B cell (primary cell): ENCODE results near the gene THSD7B. TPM values are rescaled to one million over a fixed set of nuclear protein-coding genes. Genes with fewer than 3 reads are reported as not detected.

Source experiments
- ATAC-seq: fragments of 200-7000 bp; cut with Tn5 transposase; one replicate; pipeline ENCODE4 v1.10.0; 2021; ENCODE audit warnings: low read depth, mild to moderate bottlenecking, moderate number of reproducible peaks, moderate library complexity
- CTCF ChIA-PET: fragments of 350-600 bp; sonication (Branson Sonifier 250); formaldehyde crosslinking; loops from one replicate; lab custom pipeline; 2021; ENCODE audit warnings: antibody characterized with exemption, inconsistent platforms; lab: Charles Lee
- POLR2A ChIA-PET: fragments of 350-600 bp; sonication (Branson Sonifier 250); formaldehyde crosslinking; loops from one replicate; lab custom pipeline; 2021; ENCODE audit warnings: antibody characterized with exemption; lab: Charles Lee
- DNase-seq: peaks from one replicate; pipeline ENCODE4 v3.0.0; 2013
- H2AFZ ChIP-seq: 2 replicates; pipeline ENCODE4 v1.6.1; 2012; ENCODE audit warnings: mild to moderate bottlenecking, low read depth, low read length; ENCODE audit not compliant: insufficient read depth, poor library complexity, severe bottlenecking
- H3K27ac ChIP-seq, 2 donors: 1 replicate in 1 of 2; 2 replicates in 1 of 2; pipeline ENCODE4 v1.5.1; 2012 to 2013; ENCODE audit warnings: low read length in 2 of 2, mild to moderate bottlenecking in 2 of 2, moderate library complexity in 1 of 2
- H3K27me3 ChIP-seq, 4 experiments: fragments of 200-600 bp in 1 of 4; sonication (generic) in 1 of 4; replicated peaks in 1 of 4; 1 replicate in 2 of 4; 2 replicates in 2 of 4; pipeline versions ENCODE4 v1.6.1 to v1.7.0; 2013 to 2016; ENCODE audit warnings: low read length in 3 of 4, mild to moderate bottlenecking in 2 of 4, mixed read lengths in 1 of 4, moderate library complexity in 1 of 4; ENCODE audit not compliant: insufficient read depth in 4 of 4, control insufficient read depth in 3 of 4; ENCODE audit errors: control extremely low read depth in 1 of 4
- H3K36me3 ChIP-seq, 2 experiments: replicated peaks in 1 of 2; 1 replicate in 1 of 2; 2 replicates in 1 of 2; pipeline versions ENCODE4 v1.6.1 to v1.7.1; 2013; ENCODE audit warnings: low read length in 1 of 2; ENCODE audit not compliant: insufficient read depth in 2 of 2, control insufficient read depth in 1 of 2; ENCODE audit errors: control extremely low read depth in 1 of 2, extremely low read depth in 1 of 2
- H3K4me1 ChIP-seq, 2 donors: fragments of 200-600 bp in 1 of 2; sonication (generic) in 1 of 2; 1 replicate in 1 of 2; 2 replicates in 1 of 2; pipeline versions ENCODE4 v1.5.1 to v1.6.1; 2013 to 2017; ENCODE audit warnings: low read length in 2 of 2; ENCODE audit not compliant: control insufficient read depth in 2 of 2, insufficient read depth in 2 of 2
- H3K4me2 ChIP-seq: replicated peaks from 2 replicates; pipeline ENCODE3; 2012; ENCODE audit warnings: mild to moderate bottlenecking, low read depth, low read length; ENCODE audit not compliant: poor library complexity, severe bottlenecking
- H3K4me3 ChIP-seq, 5 experiments: fragments of 200-600 bp in 1 of 5; sonication (generic) in 1 of 5; 1 replicate in 3 of 5; 2 replicates in 2 of 5; pipeline versions ENCODE4 v1.5.1 to v1.7.0; 2011 to 2016; ENCODE audit warnings: low read length in 4 of 5, mild to moderate bottlenecking in 4 of 5, low read depth in 2 of 5, control low read depth in 1 of 5, moderate library complexity in 1 of 5; ENCODE audit not compliant: insufficient read depth in 1 of 5; ENCODE audit errors: control extremely low read depth in 1 of 5, extremely low read depth in 1 of 5
- H3K79me2 ChIP-seq: fragments of 200-600 bp; sonication (generic); one replicate; pipeline ENCODE4 v1.6.0; 2016; ENCODE audit warnings: low read length; ENCODE audit not compliant: control insufficient read depth, insufficient read depth
- H3K9ac ChIP-seq: fragments of 200-600 bp; sonication (generic); 2 replicates; pipeline ENCODE4 v1.6.1; 2017; ENCODE audit warnings: mild to moderate bottlenecking, low read length, moderate library complexity
- H3K9me3 ChIP-seq, 3 donors: one replicate each; pipeline versions ENCODE4 v1.6.1 to v1.7.1; 2013; ENCODE audit warnings: low read length in 2 of 3; ENCODE audit not compliant: control insufficient read depth in 2 of 3, insufficient read depth in 1 of 3; ENCODE audit errors: control extremely low read depth in 1 of 3
- H4K20me1 ChIP-seq: 2 replicates; pipeline ENCODE4 v1.6.0; 2012; ENCODE audit warnings: mild to moderate bottlenecking, low read length; ENCODE audit not compliant: insufficient read depth, control insufficient read depth, poor library complexity, severe bottlenecking
- H3K27ac Mint-ChIP-seq: one replicate; pipeline ENCODE4 v1.8.0; 2021; ENCODE audit warnings: mixed read lengths
- H3K27me3 Mint-ChIP-seq: one replicate; pipeline ENCODE4 v1.8.0; 2021; ENCODE audit warnings: mixed read lengths
- H3K4me1 Mint-ChIP-seq: one replicate; pipeline ENCODE4 v1.8.0; 2021; ENCODE audit warnings: mixed read lengths
- H3K4me3 Mint-ChIP-seq: one replicate; pipeline ENCODE4 v1.8.0; 2021; ENCODE audit warnings: mixed read lengths
- H3K9me3 Mint-ChIP-seq: one replicate; pipeline ENCODE4 v1.8.0; 2022; ENCODE audit warnings: mixed read lengths; ENCODE audit not compliant: insufficient read depth
- EZH2 ChIP-seq: IDR thresholded peaks from 2 replicates; pipeline ENCODE4 v1.6.1; 2012; ENCODE audit warnings: borderline replicate concordance, low read depth, mild to moderate bottlenecking, moderate library complexity, low read length; ENCODE audit not compliant: insufficient read depth, poor library complexity, severe bottlenecking
- WGBS: methylation state at CpG from one replicate; pipeline ENCODE4 v1.1.5; 2013; ENCODE audit warnings: missing lambda C conversion rate; ENCODE audit not compliant: insufficient coverage; 5-methylcytosine and 5-hydroxymethylcytosine counted together
- intact Hi-C: fragments of 100-400 bp; cut with micrococcal nuclease; formaldehyde crosslinking; loops from one replicate; pipeline ENCODE4 v1.10.0; 2022
- polyA plus RNA-seq: library from polyadenylated mRNA; depleted of rRNA; stranded (reverse); fragments of >200 nt; gene quantifications from 2 replicates; pipeline ENCODE4 v1.2.3, GENCODE V29; 2012
- total RNA-seq, 2 donors: library from RNA; stranded (reverse); fragments of 120-200 nt in 1 of 2; gene quantifications; 1 replicate in 1 of 2; 2 replicates in 1 of 2; pipeline versions ENCODE4 v1.2.3 to v1.2.4, GENCODE V29; 2013 to 2022
- TF ChIP-seq, protein P1 (sequence below): fragments of 200-600 bp; IDR thresholded peaks from one replicate; pipeline ENCODE4 v1.8.0; 2022; ENCODE audit warnings: antibody characterized with exemption, mild to moderate bottlenecking

Gene THSD7B
- total and polyA plus RNA-seq, 2 donors (not counting 1 experiment from before 2014, with no cell fraction given), result 0.76 TPM; not detected in 1

- TF ChIP-seq, protein P1, sequence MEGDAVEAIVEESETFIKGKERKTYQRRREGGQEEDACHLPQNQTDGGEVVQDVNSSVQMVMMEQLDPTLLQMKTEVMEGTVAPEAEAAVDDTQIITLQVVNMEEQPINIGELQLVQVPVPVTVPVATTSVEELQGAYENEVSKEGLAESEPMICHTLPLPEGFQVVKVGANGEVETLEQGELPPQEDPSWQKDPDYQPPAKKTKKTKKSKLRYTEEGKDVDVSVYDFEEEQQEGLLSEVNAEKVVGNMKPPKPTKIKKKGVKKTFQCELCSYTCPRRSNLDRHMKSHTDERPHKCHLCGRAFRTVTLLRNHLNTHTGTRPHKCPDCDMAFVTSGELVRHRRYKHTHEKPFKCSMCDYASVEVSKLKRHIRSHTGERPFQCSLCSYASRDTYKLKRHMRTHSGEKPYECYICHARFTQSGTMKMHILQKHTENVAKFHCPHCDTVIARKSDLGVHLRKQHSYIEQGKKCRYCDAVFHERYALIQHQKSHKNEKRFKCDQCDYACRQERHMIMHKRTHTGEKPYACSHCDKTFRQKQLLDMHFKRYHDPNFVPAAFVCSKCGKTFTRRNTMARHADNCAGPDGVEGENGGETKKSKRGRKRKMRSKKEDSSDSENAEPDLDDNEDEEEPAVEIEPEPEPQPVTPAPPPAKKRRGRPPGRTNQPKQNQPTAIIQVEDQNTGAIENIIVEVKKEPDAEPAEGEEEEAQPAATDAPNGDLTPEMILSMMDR, result no peak
- TF ChIP-seq EZH2, result no peak
- H3K4me3 ChIP-seq, result no peak overlapping the region
- WGBS, result 75% methylated on average over 1 of the region's 3 CpGs
- DNase-seq, result no peak
- peaks cover 0 to 8% (median 0%) of the 10 kb centered on the region in 3 donors for H3K9me3 ChIP-seq
- intact Hi-C loops, result no loop called here
- no peaks in the 10 kb centered on the region for H3K36me3 ChIP-seq
- Mint-ChIP-seq H3K27me3 (no peaks in the 10 kb centered on the region), H3K9me3 (peaks cover 2% of the 10 kb centered on the region), H3K27ac (no peak overlapping the region), H3K4me1 (no peaks in the 10 kb centered on the region), H3K4me3 (no peak overlapping the region)
- ATAC-seq, result no peak
- H2AFZ ChIP-seq, result no peak overlapping the region
- H3K27ac ChIP-seq, result no peak overlapping the region
- H4K20me1 ChIP-seq, result no peaks in the 10 kb centered on the region
- H3K4me1 ChIP-seq, result no peaks in the 10 kb centered on the region
- H3K9ac ChIP-seq, result no peak overlapping the region
- no peak overlapping the region for H3K4me2 ChIP-seq
- ChIA-PET POLR2A (no interaction called here), CTCF (no interaction called here)
- H3K27me3 ChIP-seq, result no peaks in the 10 kb centered on the region
- H3K79me2 ChIP-seq, result no peaks in the 10 kb centered on the region
These were observed 537.6 kb downstream of the THSD7B start for GRCh38 chr2:137302957-137303356.

DNA sequence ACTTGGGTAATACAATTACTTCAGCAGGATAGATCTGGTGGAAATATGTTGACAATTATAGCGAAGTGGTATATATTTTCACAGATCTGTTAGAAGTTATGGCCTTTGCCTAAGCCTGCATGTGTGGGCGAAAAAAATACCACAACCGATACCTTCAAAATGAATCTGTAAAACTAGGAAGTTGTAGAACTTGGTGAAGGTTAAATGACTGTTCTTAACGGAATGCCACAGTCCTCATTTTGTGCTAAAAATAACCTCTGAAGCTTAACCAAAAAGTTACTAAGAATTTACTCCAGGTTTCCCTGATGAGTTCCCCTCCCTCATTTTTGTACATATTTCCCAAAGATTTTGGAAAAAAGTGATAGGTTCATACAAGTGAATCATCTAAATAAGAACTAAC is 550.7 kb downstream of the THSD7B start:
- ChIA-PET POLR2A (no interaction called here), CTCF (no interaction called here)
- Mint-ChIP-seq H3K27ac (no peak overlapping the region), H3K9me3 (peaks cover 2% of the 10 kb centered on the region), H3K4me3 (no peak overlapping the region), H3K4me1 (no peaks in the 10 kb centered on the region), H3K27me3 (no peaks in the 10 kb centered on the region)
- no CpG with 5 or more reads among the region's 4 CpGs for WGBS
- H3K4me1 ChIP-seq, result no peaks in the 10 kb centered on the region
- H4K20me1 ChIP-seq, result no peaks in the 10 kb centered on the region
- no peaks in the 10 kb centered on the region for H3K27me3 ChIP-seq
- no peak overlapping the region for H3K9ac ChIP-seq
- no peak for DNase-seq
- no peak overlapping the region for H3K4me2 ChIP-seq
- TF ChIP-seq, protein P1, result no peak
- TF ChIP-seq EZH2, result no peak
- H3K36me3 ChIP-seq, result no peaks in the 10 kb centered on the region
- intact Hi-C loops, result no loop called here
- H2AFZ ChIP-seq, result no peak overlapping the region
- H3K9me3 ChIP-seq, result peaks cover 0 to 2% (median 1%) of the 10 kb centered on the region in 3 donors
- ATAC-seq, result no peak
- H3K4me3 ChIP-seq, result no peak overlapping the region
- no peaks in the 10 kb centered on the region for H3K79me2 ChIP-seq
- no peak overlapping the region for H3K27ac ChIP-seq
